Measurements from ENCODE around the gene MBNL1.
"Not testable (repeated sequence)": the region's sequence is repeated elsewhere in the genome, so short reads cannot be mapped to it uniquely, and the experiment has no call there.

MBNL1 gene

DNA sequence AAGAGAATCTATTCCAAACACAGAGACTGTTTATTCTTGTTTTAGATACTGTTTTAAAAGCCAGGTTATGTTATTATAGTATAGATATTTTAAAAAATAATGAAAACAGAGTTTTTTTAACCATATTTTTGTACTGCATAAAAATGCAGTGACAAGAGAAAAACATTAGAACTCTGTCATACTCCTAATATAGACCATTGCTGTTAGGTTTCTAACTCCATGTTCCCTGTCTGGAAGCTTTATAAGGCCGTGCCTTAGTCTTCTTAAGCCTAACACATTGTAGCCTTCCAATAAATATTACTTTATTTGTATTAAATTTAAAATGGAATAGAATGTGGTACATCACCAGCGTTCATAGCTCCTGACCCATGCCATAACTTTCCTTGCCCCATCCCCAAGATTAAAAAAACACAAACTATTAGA, 53.2 kb downstream of the MBNL1 start:
- no peak for DNase-seq

DNA sequence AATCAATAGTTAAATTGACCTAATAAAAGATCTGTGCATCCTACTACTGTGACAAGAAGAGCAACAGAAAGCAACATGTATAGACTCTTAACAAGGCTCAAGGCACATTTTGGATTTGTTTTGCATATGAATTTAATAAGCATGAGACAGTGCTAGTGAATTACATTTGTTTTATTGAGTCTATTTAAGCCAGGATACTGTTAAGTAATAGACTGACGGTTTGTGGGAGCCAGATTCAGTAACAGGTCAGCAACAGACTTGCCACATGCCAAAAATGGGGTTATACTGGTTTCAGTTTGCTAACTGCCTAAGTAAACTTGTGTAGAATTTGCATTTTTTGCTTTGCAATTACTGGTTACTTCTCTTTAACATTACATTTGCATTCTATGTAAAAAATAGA, 54.0 kb downstream of the MBNL1 start:
- DNase-seq: no peak

DNA sequence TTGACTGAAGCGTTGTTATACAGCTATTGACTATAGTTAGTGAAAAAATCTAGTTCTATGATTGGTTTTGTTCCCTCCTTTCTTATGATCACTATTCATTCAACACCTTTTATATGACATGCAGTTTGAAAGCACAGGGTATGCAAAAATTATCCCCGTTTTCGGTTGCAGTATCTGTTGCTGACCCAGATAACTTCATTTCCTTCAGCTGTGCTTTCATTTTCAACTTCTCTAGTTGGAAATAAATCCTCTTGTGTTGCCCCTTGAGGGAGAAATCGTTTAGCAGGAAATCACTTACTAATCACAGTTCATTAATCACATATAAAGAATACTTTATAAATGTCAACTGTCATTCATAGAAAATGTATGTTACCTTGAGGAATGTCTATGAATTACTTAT, 55.1 kb downstream of the MBNL1 start:
- no peak for DNase-seq

DNA sequence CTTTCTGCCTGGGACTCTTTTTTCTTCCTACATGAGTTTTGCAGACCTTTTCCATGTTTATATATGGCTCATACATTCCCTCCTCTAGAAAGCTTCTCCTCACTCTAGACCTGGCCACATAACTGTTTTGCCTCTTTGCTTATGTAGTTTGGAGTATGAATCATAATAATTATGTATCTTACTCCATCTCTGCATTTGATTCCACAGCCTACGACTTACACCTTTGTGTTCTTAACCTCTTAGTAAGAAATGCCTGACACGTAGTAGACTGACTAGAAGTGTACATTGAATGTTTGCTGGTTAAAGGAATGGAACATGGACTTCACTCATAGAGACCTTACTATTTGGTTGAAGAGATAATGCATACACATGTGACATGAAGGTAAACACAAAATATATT, 56.4 kb downstream of the MBNL1 start:
- DNase-seq: no peak

DNA sequence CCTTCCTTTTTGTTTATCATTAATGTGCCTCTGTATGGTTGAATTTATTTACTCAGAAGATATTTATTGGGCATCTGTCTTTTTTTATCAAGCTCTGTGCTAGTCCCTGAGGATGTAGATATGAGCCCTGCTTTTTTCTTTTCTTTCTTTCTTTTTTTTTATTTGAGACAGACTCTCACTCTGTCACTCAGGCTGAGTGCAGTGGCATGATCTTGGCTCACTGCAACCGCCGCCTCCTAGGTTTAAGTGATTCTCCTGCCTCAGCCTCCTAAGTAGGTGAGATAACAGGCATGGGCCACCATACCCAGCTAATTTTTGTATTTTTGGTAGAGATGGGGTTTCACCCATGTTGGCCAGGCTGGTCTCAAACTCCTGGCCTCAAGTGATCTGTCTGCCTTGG, 58.5 kb downstream of the MBNL1 start:
- DNase-seq: no peak

DNA sequence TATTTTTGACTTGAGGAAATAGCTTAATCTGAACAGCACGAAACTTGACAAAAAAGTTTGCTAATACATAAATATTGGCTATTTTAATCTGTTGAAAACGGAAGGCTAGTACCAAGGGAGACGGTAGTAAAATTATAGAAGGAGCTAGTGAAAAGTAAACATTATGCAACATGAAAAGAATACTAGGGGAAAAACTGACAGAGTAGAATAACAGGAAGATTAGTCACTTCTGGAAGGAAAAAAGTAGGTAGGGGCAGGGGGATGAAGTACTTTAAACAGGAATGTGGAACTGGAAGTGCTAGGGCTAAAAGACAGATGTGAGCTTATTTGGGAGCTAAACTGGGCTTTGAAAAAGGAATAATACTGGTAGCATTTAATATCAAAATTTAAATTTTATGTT, 60.1 kb downstream of the MBNL1 start:
- peak; percentile 89 for DNase-seq

DNA sequence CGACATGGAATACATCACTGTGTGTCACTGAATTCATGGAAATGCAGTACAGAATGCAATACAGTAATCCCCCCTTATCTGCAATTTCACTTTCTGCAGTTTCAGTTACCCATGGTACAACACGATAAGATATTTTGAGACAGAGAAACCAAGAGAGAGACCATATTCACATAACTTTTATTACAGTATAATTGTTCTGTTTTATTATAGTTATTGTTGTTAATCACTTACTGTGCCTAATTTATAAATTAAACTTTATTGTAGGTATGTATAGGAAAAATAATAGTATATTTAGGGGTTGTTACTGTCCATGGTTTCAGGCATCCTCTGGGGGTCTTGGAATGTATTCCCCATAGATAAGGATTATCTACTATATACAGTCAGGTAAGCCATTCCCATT, 61.8 kb downstream of the MBNL1 start:
- no peak for DNase-seq

DNA sequence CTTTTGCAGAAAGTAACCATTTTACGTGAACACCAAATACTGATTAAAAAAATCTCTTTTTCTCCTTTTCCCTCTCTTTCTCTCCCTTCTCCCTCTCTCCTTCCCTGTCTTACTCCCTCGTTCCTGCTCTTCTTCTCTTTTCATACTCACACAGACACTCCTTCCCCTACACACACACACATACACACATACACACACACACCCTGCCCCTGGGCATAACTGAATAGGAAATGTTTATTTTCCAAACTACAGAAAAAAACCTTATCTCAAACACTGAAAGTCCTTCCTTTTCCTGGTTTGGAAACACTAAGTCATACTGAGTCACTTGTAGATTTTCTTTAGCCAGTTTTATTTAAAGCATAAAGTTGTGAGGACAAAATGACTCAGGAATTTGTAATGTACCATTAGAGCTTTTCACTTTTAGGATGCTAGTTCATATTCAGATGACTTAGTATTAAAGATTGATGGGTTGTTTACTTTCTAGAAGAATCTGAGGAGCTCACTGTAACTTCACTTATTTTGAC, 62.4 kb downstream of the MBNL1 start:
- DNase-seq: peak; percentile 88

DNA sequence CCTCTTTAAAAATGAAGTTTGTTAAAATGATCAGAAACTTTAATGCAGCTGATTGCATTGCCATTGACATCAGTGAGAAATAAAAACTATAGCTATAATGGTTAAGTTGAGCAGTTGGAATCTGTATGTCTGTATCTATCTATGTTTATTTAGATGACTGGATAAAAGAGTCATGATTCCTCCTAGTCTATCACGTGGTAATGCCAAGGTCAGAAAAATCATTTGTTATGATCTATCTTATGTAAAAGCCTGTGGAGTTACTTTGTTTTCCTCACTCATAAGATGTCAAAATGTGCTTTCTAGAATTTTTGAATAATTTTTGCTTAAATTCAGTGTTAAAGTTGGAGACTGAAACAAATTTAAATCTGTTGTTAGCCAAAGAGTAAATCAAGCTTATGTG, 63.3 kb downstream of the MBNL1 start:
- no peak for DNase-seq

DNA sequence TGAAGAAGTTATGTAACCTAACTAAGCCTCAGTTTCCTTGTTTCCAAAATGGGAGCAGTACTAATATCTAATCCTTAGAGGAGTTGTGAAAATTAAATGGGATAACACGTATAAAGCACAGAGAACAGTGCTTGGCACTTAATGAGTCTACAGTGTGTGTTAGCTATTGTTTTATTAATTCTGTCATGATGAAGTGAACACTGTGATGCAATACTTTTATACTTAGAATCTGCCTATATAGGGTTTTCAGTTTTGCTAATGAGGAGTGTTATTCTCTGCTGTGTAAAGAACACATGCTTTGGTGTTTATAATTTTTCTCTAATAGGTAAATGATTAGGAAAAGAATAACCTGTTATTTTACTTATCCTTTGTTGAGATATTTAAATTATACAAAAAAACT, 65.2 kb downstream of the MBNL1 start:
- DNase-seq: no peak

DNA sequence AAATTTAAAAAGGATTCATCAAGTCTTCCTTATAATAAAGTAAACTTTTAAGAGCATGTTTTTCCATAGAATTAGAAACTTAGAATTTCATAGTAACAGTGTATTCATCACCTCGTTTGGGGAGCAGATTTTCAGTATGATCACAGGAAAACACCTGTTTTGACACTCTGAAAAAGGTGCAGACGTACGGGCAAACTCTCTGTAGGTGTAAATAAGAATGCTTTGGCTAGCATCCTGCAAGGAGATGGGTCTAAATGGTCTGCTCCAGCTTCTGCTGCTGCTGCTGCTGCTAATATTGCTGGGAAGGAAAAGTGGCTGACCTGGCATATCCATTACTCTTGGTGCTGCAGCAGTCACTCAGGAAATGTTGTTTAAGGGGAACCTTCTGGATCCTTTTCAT, 66.0 kb downstream of the MBNL1 start:
- no peak for DNase-seq

DNA sequence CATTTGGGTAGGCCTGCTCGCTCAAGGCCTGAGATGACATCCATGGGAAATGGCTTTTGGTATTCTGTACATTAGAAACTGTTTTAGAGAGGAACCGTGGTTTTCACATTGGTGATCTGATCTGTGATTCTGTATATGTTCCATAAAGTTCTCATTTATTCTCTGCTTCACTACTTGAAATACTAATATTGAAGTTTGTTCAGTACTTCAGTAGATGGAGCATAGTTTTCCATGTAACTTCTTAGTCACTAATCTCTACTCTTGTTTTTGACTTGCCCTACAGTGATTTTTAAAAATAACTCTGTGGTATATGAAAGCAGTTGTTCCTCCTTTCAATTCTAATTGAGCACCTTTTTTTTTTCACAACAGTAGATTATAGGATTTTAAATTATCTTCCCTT, 66.5 kb downstream of the MBNL1 start:
- no peak for DNase-seq

DNA sequence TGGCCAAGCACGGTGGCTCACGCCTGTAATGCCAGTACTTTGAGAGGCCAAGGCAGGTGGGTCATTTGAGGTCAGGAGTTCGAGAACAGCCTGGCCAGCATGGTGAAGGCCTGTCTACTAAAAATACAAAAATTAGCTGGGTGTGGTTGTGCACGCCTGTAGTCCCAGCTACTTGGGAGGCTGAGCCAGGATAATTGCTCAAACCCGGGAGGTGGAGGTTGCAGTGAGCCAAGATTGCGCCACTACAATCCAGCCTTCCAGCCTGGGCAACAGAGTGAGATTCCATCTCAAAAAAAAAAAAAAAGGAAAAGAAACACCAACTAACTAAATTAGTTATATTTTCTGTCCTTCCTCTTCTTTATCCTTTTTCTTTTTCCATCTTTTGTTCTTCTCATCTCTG, 68.6 kb downstream of the MBNL1 start:
- DNase-seq: not testable (repeated sequence)

DNA sequence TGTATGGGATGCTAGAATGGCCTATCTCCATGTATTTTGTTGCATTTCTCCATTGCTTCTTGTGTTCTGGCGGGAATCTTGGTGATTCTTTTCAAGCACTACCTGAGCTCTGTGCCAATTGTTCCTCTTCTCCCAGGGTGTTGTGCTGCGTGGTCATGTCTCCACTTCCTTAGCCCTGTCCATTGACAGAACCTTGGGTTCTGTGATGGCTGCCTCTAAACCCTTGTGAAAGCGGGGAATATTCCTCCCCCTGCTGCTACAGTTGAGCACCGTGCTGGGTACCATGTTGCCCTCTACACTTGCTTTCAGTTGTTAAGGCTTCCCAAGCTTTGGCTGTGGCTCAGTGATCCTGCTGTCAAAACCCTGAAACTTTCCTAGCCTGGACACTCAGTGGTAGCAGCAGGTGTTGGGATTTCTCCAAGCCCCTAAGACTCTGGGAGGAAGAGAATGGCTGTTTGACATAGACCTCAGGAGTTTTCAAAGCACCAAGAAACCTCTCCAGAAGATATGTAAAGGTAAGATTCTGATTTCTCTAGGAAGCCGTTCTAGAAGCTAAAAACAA, 69.5 kb downstream of the MBNL1 start:
- no peak for DNase-seq

DNA sequence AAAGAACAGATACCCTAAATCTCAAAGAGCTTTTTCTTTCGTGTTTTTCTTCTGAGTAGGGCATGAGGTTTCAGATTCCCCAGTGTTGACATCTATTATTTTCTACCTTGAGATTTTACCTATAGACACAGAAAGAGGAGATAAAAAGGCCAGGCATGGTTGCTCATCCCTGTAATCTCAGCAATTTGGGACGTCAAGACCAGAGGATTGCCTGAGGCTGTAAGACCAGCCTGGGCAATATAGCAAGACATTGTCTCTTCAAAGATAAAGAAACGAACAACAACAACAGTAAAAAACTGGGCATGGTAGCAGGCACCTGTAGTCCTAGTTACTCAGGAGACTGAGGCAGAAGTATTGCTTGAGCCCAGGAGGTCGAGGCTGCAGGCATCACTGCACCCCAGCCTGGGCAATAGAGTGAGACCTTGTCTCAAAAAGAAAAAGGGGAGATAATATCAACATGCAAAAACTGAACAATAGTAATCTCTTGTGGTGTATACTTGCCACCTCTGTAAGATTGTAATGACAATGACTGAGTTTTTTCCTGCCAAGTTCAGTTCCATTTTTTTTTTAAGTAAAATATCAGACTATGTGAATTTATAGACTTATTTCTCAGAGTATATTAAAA, 71.3 kb downstream of the MBNL1 start:
- no peak for DNase-seq

DNA sequence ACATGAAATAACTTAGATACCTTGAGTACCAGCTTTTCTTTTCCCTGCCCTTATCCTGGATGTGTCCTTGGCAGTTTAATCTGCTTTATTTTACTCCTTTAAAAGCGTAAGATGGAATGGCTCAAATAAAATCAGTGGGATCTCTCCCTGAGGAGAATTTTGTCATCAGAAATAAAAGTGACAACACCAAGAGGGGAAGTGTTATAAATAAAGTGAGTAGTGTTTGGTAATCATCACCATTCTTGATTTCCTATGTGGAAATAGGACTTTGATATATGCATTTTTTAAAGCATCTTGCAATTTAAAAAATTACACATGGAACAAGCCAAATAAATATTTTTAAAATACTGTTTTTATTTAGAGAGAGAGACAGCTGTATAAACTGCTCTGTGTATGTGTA, 76.5 kb downstream of the MBNL1 start:
- DNase-seq: no peak

DNA sequence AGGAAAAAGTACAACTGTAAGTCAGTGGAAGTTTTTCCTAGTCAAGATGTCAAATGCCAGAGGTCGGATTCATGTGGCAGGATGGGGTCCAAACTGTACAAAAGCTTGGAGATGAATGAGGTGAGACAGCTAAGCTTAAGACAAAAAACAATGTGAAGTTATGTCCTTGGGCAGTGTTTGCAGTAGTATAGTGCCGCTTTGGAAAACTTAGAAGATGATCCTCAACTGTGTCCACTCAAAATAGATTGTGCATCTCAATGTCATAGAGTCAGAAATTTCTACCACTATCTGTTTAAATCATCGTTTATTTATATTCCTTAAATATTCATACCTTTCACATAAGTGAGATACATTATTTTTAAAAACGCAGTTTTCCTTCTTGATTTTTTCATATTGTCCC, 77.3 kb downstream of the MBNL1 start:
- DNase-seq: no peak

DNA sequence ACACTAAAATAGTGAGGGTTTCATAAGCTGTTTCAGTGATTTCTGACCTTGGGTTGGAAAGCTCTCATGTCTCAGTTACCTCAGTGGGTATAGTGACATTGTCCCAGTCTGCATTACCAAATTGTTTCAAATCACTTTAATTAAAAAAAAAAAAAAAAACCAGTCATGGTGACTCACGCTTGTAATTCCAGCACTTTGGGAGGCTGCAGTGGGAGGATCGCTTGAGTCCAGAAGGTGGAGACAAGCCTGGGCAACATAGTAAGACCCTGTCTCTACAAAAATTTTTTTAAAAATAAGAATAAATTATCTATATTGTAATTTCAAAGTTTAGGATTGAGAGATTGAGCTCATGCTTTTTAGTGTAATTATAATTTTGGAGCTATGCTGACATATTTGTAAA, 78.0 kb downstream of the MBNL1 start:
- DNase-seq: no peak

DNA sequence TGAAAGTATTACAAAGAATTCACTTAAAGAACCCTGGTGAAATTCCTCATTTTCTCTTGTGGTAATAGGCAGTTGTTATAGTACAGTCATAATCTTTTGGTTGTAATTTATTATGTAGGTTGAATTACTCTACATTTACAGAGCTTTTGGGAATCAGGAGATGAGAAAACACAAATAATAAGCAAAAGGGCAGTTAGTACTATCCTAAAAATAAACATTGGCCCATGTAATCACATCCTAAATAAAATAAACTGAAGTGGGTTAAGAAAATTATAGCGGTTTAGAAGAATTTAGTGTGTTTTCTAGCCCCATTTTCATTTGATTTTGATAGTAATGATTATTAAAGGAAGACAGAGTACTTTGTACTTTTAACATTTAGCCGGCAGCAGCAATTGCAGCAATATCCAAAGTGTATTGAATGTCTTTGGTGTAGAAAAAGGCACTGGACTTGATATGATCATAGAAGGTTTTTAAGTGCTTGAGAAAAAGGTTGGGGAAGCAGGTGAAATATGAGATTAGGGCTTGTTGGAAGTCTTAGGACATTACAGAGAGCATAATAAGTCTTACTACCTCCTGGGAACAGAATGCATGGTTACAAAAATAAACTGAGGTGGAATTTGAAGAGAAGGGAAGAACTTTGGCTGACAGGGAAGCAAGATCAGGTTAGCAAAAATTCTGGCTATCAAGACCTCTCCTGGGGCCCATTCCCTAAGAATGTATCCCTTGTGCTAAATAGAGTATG, 79.9 kb downstream of the MBNL1 start:
- no peak for DNase-seq

DNA sequence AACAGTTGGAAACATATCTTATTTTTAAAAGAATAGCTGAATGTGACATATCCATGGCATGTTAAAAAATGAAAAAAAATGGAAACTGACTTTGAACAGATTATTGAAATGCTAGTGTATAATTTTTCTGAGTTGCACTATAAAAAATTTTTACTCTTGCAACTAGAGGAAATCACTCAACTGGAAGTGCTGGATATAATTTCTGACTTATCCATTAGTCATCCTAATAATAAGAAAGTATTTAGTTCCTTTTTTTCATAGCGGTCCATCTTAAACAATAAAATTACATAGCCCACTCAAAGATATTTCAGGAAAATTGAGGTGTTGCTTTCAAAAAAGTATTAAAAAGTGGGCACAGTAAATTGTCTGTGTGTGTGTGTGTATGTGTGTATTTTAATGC, 80.7 kb downstream of the MBNL1 start:
- peak; percentile 41 for DNase-seq

DNA sequence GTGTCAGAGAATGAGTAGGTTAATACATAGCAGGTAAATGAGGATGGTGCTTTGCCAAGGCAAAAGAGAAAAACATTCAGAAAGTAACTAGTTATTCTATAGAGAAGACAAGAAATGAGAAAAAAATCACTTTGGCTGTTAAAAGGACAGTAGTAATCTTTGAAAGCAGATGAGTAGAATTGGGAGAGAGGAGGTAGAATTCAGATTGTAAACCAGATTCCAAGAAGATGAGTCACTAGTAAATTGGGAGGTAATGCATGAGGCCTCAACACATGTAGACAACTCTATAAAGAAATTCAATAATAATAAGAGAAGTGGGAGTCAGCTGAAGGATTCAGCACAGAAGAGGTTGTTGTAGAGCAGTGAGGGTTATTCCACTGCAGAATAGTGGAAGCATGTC, 81.4 kb downstream of the MBNL1 start:
- DNase-seq: peak; percentile 73

DNA sequence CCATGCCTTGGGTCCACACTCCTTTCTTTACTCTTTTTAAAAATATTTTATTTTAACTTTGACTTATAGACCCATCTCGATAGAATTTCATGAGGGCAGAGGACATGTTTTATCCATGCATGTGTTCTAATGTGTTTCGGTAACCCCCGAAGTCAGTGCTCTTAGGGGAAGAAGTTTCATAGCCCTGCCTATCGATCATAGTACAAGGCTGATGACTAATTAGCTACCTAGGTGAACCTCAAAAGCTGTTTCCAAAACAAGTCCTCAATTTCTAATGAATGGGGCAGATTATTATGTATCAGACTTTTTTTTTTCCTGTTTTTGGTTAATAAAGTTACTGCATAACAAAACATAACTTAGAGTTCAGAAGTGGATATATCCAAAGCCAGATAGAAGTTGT, 82.0 kb downstream of the MBNL1 start:
- DNase-seq: no peak

DNA sequence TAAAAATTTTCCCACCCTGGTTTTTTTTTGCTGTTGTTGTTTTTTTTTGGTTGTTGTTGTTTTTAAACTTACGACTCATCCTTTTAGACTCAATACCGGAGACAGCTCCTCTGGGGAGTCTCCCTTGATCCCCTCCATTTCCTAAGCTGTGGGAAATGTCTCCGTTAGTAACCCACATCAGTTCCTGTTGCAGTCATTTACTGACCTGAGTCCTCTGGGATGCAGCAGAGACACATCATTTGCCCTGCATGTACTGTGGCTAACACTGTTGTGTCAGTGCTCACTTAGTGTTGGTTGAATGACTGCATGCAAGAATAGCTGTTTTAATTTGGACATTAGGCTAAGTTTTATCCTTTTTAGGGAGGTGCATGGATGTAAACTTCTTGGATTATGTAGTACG, 83.8 kb downstream of the MBNL1 start:
- no peak for DNase-seq

DNA sequence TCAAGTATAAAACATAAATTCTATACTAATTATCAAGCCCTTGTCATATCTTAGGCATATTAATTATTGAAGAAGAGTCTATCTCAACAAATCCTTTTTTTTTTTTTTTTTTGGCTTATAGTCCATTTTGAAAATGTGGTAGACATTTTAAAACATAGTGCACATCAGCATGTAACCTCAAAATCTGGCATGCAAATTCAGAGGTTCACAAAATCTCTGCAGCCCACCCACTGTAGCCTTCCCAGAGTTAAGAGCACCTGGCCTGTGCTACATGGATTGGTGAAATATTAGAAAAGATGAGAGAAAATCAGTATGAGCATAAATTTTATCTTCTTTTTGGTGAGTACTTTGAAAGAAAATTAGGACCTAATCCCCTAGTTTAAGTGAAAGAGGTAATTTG, 84.8 kb downstream of the MBNL1 start:
- no peak for DNase-seq

Data from EL (cell line).